Natural killer cell (primary cell): Measurements from ENCODE around the gene FCRL5. TPM values are rescaled to one million over a fixed set of nuclear protein-coding genes. Genes with fewer than 3 reads are reported as not detected.
A peak's percentile ranks its signal among the peaks of the same experiment; 100 is the strongest.

ENCODE experiments used
- ATAC-seq, 3 donors: fragments of 150-1000 bp in 2 of 3; fragments of 200-7000 bp in 1 of 3; cut with Tn5 transposase; 1 replicate in 1 of 3; 2 replicates in 2 of 3; pipeline ENCODE4 v1.10.0; 2021; ENCODE audit warnings: mild to moderate bottlenecking in 2 of 3, moderate library complexity in 2 of 3
- DNase-seq, 2 donors: peaks; one replicate each; pipeline versions ENCODE4 v3.0.0 to v3.0.0-alpha.2; 2013 to 2021; ENCODE audit warnings: mixed read lengths in 1 of 2
- H3K27ac ChIP-seq: one replicate; pipeline ENCODE4 v1.5.1; 2013; ENCODE audit warnings: mild to moderate bottlenecking, low read length
- H3K27me3 ChIP-seq: one replicate; pipeline ENCODE4 v1.6.1; 2013; ENCODE audit warnings: low read length; ENCODE audit not compliant: control insufficient read depth, insufficient read depth
- H3K36me3 ChIP-seq: one replicate; pipeline ENCODE4 v1.6.1; 2013; ENCODE audit warnings: low read length; ENCODE audit not compliant: control insufficient read depth, insufficient read depth
- H3K4me1 ChIP-seq: one replicate; pipeline ENCODE4 v1.6.1; 2013; ENCODE audit warnings: low read length; ENCODE audit not compliant: control insufficient read depth, insufficient read depth
- H3K4me3 ChIP-seq: one replicate; pipeline ENCODE4 v1.5.1; 2013; ENCODE audit warnings: low read length
- H3K9me3 ChIP-seq: one replicate; pipeline ENCODE4 v1.6.1; 2013; ENCODE audit warnings: low read length; ENCODE audit not compliant: control insufficient read depth, insufficient read depth
- H3K27ac Mint-ChIP-seq, 2 donors: one replicate each; pipeline ENCODE4 v1.8.0; 2022; ENCODE audit warnings: mild to moderate bottlenecking in 2 of 2, mixed read lengths in 2 of 2, moderate library complexity in 1 of 2
- H3K27me3 Mint-ChIP-seq, 2 donors: one replicate each; pipeline ENCODE4 v1.8.0; 2022; ENCODE audit warnings: low read depth in 2 of 2, mixed read lengths in 2 of 2
- H3K36me3 Mint-ChIP-seq: one replicate; pipeline ENCODE4 v1.8.0; 2022; ENCODE audit warnings: mixed read lengths
- H3K4me1 Mint-ChIP-seq, 2 donors: one replicate each; pipeline ENCODE4 v1.8.0; 2022; ENCODE audit warnings: mixed read lengths in 2 of 2
- H3K4me3 Mint-ChIP-seq: one replicate; pipeline ENCODE4 v1.8.0; 2022; ENCODE audit warnings: mild to moderate bottlenecking, moderate library complexity, mixed read lengths
- H3K9me3 Mint-ChIP-seq, 2 donors: one replicate each; pipeline ENCODE4 v1.8.0; 2022; ENCODE audit warnings: mixed read lengths in 2 of 2
- CTCF ChIP-seq: fragments of 200-600 bp; IDR thresholded peaks from one replicate; pipeline ENCODE4 v1.8.0; 2022; ENCODE audit warnings: antibody characterized with exemption
- WGBS: methylation state at CpG from one replicate; pipeline ENCODE4 v1.1.7; 2013; ENCODE audit warnings: missing lambda C conversion rate; ENCODE audit not compliant: insufficient coverage; 5-methylcytosine and 5-hydroxymethylcytosine counted together
- intact Hi-C: fragments of 100-400 bp; cut with micrococcal nuclease; formaldehyde crosslinking; loops from one replicate; pipeline ENCODE4 v1.14.2; 2022
- total RNA-seq, 4 donors: library from RNA; stranded (reverse); fragments of 120-200 nt in 1 of 4; gene quantifications; one replicate each; pipeline versions ENCODE4 v1.2.3 to v1.2.4, GENCODE V29; 2013 to 2022

Gene FCRL5
- total RNA-seq, 3 donors from 2014 or later (not counting 1 experiment from before 2014, with no cell fraction given): 0.23 to 3.6 (median 0.54) TPM

- Mint-ChIP-seq H3K9me3 (no peaks in the 10 kb centered on the region), H3K27ac (no peak overlapping the region), H3K4me3 (no peak overlapping the region), H3K36me3 (no peaks in the 10 kb centered on the region), H3K27me3 (peaks cover 9 to 22% of the 10 kb centered on the region in 2 donors), H3K4me1 (peaks cover 38 to 43% of the 10 kb centered on the region in 2 donors)
- Histone ChIP-seq H3K36me3 (no peaks in the 10 kb centered on the region), H3K9me3 (no peaks in the 10 kb centered on the region), H3K27ac (no peak overlapping the region), H3K27me3 (no peaks in the 10 kb centered on the region), H3K4me1 (peaks cover 20% of the 10 kb centered on the region), H3K4me3 (no peak overlapping the region)
- WGBS: 37% methylated on average over 12 of the region's 14 CpGs
- DNase-seq: peak; percentile 45 to 71
- intact Hi-C loops: loop anchor here (1.0 kb wide), 1 partner anchor 120 kb away; no protein-coding TSS in a partner anchor
- ATAC-seq: peak; percentile 31 to 61 (median 49)
- TF ChIP-seq CTCF: peak; percentile 72
Measured at GRCh38 chr1:157490467-157491165, 61.7 kb downstream of the FCRL5 start.

- Mint-ChIP-seq H3K4me3 (peak overlapping the region; percentile 25), H3K36me3 (no peaks in the 10 kb centered on the region), H3K27ac (peak overlapping the region in 1 of 2 donors; percentile 50), H3K9me3 (no peaks in the 10 kb centered on the region), H3K4me1 (peaks cover 38 to 43% of the 10 kb centered on the region in 2 donors), H3K27me3 (peaks cover 4 to 22% of the 10 kb centered on the region in 2 donors)
- ATAC-seq (no peak), DNase-seq (no peak)
- no peaks in the 10 kb centered on the region for H3K9me3 ChIP-seq
- no peaks in the 10 kb centered on the region for H3K36me3 ChIP-seq
- peaks cover 23% of the 10 kb centered on the region for H3K4me1 ChIP-seq
- no peak for TF ChIP-seq CTCF
- WGBS: 100% methylated on average over 1 of the region's 2 CpGs
- no peak overlapping the region for H3K4me3 ChIP-seq
- no peak overlapping the region for H3K27ac ChIP-seq
- intact Hi-C loops: loop anchor here (2.0 kb wide), 1 partner anchor 325 kb away; no protein-coding TSS in a partner anchor
- no peaks in the 10 kb centered on the region for H3K27me3 ChIP-seq
Measured at GRCh38 chr1:157488156-157488555, 64.2 kb downstream of the FCRL5 start.

GRCh38 chr1:157487504-157487903, 64.8 kb downstream of the FCRL5 start:
- H3K4me3 Mint-ChIP-seq: no peak overlapping the region
- no peak for TF ChIP-seq CTCF
- no peaks in the 10 kb centered on the region for H3K9me3 ChIP-seq
- no peaks in the 10 kb centered on the region for H3K27me3 ChIP-seq
- H3K27me3 Mint-ChIP-seq: peaks cover 2 to 16% of the 10 kb centered on the region in 2 donors
- H3K4me1 ChIP-seq: peaks cover 23% of the 10 kb centered on the region
- peak overlapping the region; percentile 67 to 85 for H3K27ac Mint-ChIP-seq
- no peak for DNase-seq
- H3K36me3 Mint-ChIP-seq: no peaks in the 10 kb centered on the region
- H3K9me3 Mint-ChIP-seq: no peaks in the 10 kb centered on the region
- no peaks in the 10 kb centered on the region for H3K36me3 ChIP-seq
- no peak overlapping the region for H3K4me3 ChIP-seq
- no peak overlapping the region for H3K27ac ChIP-seq
- H3K4me1 Mint-ChIP-seq: peaks cover 38 to 43% of the 10 kb centered on the region in 2 donors
- no CpG with 5 or more reads among the region's 1 CpG for WGBS
- no peak for ATAC-seq
- intact Hi-C loops: no loop called here
